A549 (cell line): ENCODE data around the gene CLSTN2. TPM values are rescaled to one million over a fixed set of nuclear protein-coding genes. Genes with fewer than 3 reads are reported as not detected.

ENCODE experiments used
- ATAC-seq, 2 experiments: fragments of 200-7000 bp in 1 of 2; fragments of >200 bp in 1 of 2; cut with Nextera tagmentation in 1 of 2; cut with Tn5 transposase in 1 of 2; 3 replicates each; pipeline versions ENCODE4 v1.8.0 to v1.9.1; 2018 to 2020; ENCODE audit warnings: mild to moderate bottlenecking in 1 of 2, moderate library complexity in 1 of 2
- CTCF ChIA-PET: fragments of 300-600 bp; sonication (Branson Sonifier 250); formaldehyde crosslinking; extraction: SDS; loops from one replicate; lab custom pipeline; 2021; ENCODE audit warnings: antibody characterized with exemption, inconsistent platforms; lab: Yijun Ruan, JAX
- POLR2A ChIA-PET: fragments of 350-600 bp; formaldehyde crosslinking; extraction: SDS; loops from one replicate; lab custom pipeline; 2021; ENCODE audit warnings: antibody characterized with exemption, inconsistent platforms; lab: Yijun Ruan, JAX
- DNase-seq, 2 experiments: peaks; one replicate each; pipeline versions ENCODE4 v3.0.0 to v3.0.0-alpha.2; 2011 to 2016; ENCODE audit warnings: low read depth in 1 of 2, low spot score in 1 of 2
- FAIRE-seq: peaks from 2 replicates; lab custom pipeline; 2011; peaks lifted over from hg19 to GRCh38; lab: Jason Lieb, UNC
- H3K27ac ChIP-seq, 2 experiments: fragments of >200 bp; sonication (Bioruptor Twin); formaldehyde crosslinking; 3 replicates each; pipeline ENCODE4 v1.5.1; 2016 to 2017
- H3K4me1 ChIP-seq: fragments of >200 bp; sonication (Bioruptor Twin); formaldehyde crosslinking; 3 replicates; pipeline ENCODE4 v1.6.1; 2016
- H3K4me2 ChIP-seq: fragments of >200 bp; sonication (Bioruptor Twin); formaldehyde crosslinking; 3 replicates; pipeline ENCODE4 v1.6.1; 2016
- H3K4me3 ChIP-seq: fragments of >200 bp; sonication (Bioruptor Twin); formaldehyde crosslinking; 3 replicates; pipeline ENCODE4 v1.5.1; 2016
- H3K9me3 ChIP-seq: fragments of >200 bp; sonication (Bioruptor Twin); formaldehyde crosslinking; 3 replicates; pipeline ENCODE4 v1.6.1; 2016
- BHLHE40 ChIP-seq: IDR thresholded peaks from 2 replicates; pipeline ENCODE4 v1.6.1; 2012; ENCODE audit warnings: low read depth, low read length, inconsistent platforms
- CBX2 ChIP-seq: fragments of 200-600 bp; sonication (generic); IDR thresholded peaks from 2 replicates; pipeline ENCODE4 v1.6.1; 2016; ENCODE audit warnings: low read depth, mild to moderate bottlenecking, borderline replicate concordance
- CHD4 ChIP-seq: fragments of 200-600 bp; sonication (generic); IDR thresholded peaks from 2 replicates; pipeline ENCODE4 v1.6.1; 2016; ENCODE audit warnings: antibody characterized with exemption, mild to moderate bottlenecking, borderline replicate concordance
- ELK1 ChIP-seq: fragments of 150-350 bp; IDR thresholded peaks from 2 replicates; pipeline ENCODE4 v1.6.1; 2014; ENCODE audit warnings: low read depth, mild to moderate bottlenecking, low read length
- EP300 ChIP-seq, 2 experiments: fragments of >200 bp; sonication (Bioruptor Twin); formaldehyde crosslinking; IDR thresholded peaks; 2 replicates in 1 of 2; 3 replicates in 1 of 2; pipeline ENCODE4 v1.6.1; 2016 to 2017
- FOSB ChIP-seq: fragments of 250-450 bp; sonication (Bioruptor Pico); IDR thresholded peaks from 2 replicates; pipeline ENCODE4 v1.5.0; 2020; ENCODE audit warnings: mild to moderate bottlenecking, moderate library complexity
- FOXS1 ChIP-seq: fragments of 250-450 bp; sonication (Bioruptor Pico); IDR thresholded peaks from 2 replicates; pipeline ENCODE4 v1.5.0; 2020; ENCODE audit warnings: mild to moderate bottlenecking, moderate library complexity
- HOXA7 ChIP-seq: fragments of 250-450 bp; sonication (Bioruptor Pico); IDR thresholded peaks from 2 replicates; pipeline ENCODE4 v1.5.0; 2020; ENCODE audit warnings: mild to moderate bottlenecking, moderate library complexity
- KDM1A ChIP-seq: fragments of 200-600 bp; sonication (generic); IDR thresholded peaks from 2 replicates; pipeline ENCODE4 v1.6.1; 2016; ENCODE audit warnings: low read depth, mild to moderate bottlenecking
- KDM5A ChIP-seq: fragments of 200-600 bp; sonication (generic); IDR thresholded peaks from 2 replicates; pipeline ENCODE4 v1.6.1; 2016; ENCODE audit warnings: antibody characterized with exemption, mild to moderate bottlenecking
- NFE2L2 ChIP-seq: fragments of 150-350 bp; conservative IDR thresholded peaks from 2 replicates; pipeline ENCODE4 v1.6.1; 2014; ENCODE audit warnings: low read length
- RAD21 ChIP-seq, 2 experiments: fragments of >200 bp in 1 of 2; sonication (Bioruptor Twin) in 1 of 2; formaldehyde crosslinking in 1 of 2; IDR thresholded peaks in 1 of 2; conservative IDR thresholded peaks in 1 of 2; 2 replicates in 1 of 2; 3 replicates in 1 of 2; pipeline ENCODE4 v1.6.1; 2012 to 2018; ENCODE audit warnings: inconsistent platforms in 1 of 2
- RFX5 ChIP-seq: fragments of 450-650 bp; IDR thresholded peaks from 2 replicates; pipeline ENCODE4 v1.7.1; 2014; ENCODE audit warnings: antibody characterized with exemption, mild to moderate bottlenecking, moderate library complexity
- SMC3 ChIP-seq: fragments of >200 bp; sonication (Bioruptor Twin); formaldehyde crosslinking; IDR thresholded peaks from 3 replicates; pipeline ENCODE4 v1.6.1; 2018; ENCODE audit warnings: inconsistent platforms
- TP53 ChIP-seq: fragments of 250-450 bp; sonication (Bioruptor Pico); IDR thresholded peaks from 2 replicates; pipeline ENCODE4 v1.5.0; 2021; ENCODE audit warnings: mild to moderate bottlenecking, moderate library complexity
- ZC3H11A ChIP-seq: fragments of 450-650 bp; IDR thresholded peaks from 2 replicates; pipeline ENCODE4 v1.6.1; 2014; ENCODE audit warnings: antibody characterized with exemption, mild to moderate bottlenecking
- WGBS: methylation state at CpG from one replicate; pipeline ENCODE4 v1.1.6; 2017; ENCODE audit errors: missing lambda C conversion rate; 5-methylcytosine and 5-hydroxymethylcytosine counted together
- polyA plus RNA-seq, 4 experiments: library from polyadenylated mRNA; depleted of rRNA in 3 of 4; stranded (reverse); fragments of >200 nt; fragmentation: RNase III in 1 of 4; extraction: RNeasy Plus Mini Kit Qiagen cat#74134 plus additional on column Dnase treatment in 1 of 4; gene quantifications; 2 replicates in 3 of 4; 3 replicates in 1 of 4; pipeline ENCODE4 v1.2.3, GENCODE V29; 2011 to 2017
- TF ChIP-seq, protein P1 (sequence below): fragments of 200-600 bp; sonication (generic); IDR thresholded peaks from 2 replicates; pipeline ENCODE4 v1.6.1; 2016; ENCODE audit warnings: antibody characterized with exemption, mild to moderate bottlenecking, moderate library complexity
- TF ChIP-seq, protein P2 (sequence below): fragments of 250-450 bp; sonication (Bioruptor Pico); IDR thresholded peaks from 2 replicates; pipeline ENCODE4 v1.5.0; 2021; ENCODE audit warnings: mild to moderate bottlenecking, moderate library complexity, borderline replicate concordance
- TF ChIP-seq, protein P3 (sequence below): fragments of 250-450 bp; sonication (Bioruptor Pico); IDR thresholded peaks from 2 replicates; pipeline ENCODE4 v1.5.0; 2020; ENCODE audit warnings: low read depth, mild to moderate bottlenecking, moderate library complexity

The CLSTN2 gene
- polyA plus RNA-seq, 2 of the 4 experiments (the other 2 are of a cell fraction): 0.03 to 0.04 TPM

DNA sequence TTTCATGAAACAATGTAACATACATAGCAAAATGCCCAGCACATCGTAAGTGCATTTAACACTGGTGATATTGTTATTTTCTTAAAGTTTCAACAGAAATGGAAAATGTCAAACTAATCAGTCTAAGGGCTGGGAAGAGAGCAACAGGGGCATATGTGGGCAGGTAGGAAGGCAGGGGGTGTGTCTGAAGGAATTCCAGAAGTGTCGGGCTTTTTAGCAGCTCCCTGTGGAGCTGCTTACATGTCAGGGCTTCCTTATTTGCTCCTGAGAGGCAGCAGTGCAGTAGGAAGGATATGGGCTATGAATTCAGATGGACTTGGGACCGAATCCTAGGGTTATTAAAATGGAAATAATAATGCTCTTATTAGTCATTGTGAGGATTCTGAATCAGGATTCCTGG is 311.6 kb downstream of the CLSTN2 start:
- no peak for TF ChIP-seq SMC3
- TF ChIP-seq CBX2: no peak
- TF ChIP-seq TP53 (CRISPR knock-in tag): no peak
- no peak for TF ChIP-seq EP300 (IDR thresholded peaks at IDR 0.05)
- no peak for TF ChIP-seq ZC3H11A
- TF ChIP-seq RAD21 (conservative IDR thresholded peaks at IDR 0.05 in 1 of 2, IDR thresholded peaks at IDR 0.05 in 1 of 2): no peak
- TF ChIP-seq, protein P1, sequence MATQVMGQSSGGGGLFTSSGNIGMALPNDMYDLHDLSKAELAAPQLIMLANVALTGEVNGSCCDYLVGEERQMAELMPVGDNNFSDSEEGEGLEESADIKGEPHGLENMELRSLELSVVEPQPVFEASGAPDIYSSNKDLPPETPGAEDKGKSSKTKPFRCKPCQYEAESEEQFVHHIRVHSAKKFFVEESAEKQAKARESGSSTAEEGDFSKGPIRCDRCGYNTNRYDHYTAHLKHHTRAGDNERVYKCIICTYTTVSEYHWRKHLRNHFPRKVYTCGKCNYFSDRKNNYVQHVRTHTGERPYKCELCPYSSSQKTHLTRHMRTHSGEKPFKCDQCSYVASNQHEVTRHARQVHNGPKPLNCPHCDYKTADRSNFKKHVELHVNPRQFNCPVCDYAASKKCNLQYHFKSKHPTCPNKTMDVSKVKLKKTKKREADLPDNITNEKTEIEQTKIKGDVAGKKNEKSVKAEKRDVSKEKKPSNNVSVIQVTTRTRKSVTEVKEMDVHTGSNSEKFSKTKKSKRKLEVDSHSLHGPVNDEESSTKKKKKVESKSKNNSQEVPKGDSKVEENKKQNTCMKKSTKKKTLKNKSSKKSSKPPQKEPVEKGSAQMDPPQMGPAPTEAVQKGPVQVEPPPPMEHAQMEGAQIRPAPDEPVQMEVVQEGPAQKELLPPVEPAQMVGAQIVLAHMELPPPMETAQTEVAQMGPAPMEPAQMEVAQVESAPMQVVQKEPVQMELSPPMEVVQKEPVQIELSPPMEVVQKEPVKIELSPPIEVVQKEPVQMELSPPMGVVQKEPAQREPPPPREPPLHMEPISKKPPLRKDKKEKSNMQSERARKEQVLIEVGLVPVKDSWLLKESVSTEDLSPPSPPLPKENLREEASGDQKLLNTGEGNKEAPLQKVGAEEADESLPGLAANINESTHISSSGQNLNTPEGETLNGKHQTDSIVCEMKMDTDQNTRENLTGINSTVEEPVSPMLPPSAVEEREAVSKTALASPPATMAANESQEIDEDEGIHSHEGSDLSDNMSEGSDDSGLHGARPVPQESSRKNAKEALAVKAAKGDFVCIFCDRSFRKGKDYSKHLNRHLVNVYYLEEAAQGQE: no peak
- TF ChIP-seq KDM1A: no peak
- no peak for TF ChIP-seq FOXS1 (CRISPR knock-in tag)
- no peak for TF ChIP-seq HOXA7 (CRISPR knock-in tag)
- no peak for ATAC-seq
- POLR2A ChIA-PET: no interaction called here

DNA sequence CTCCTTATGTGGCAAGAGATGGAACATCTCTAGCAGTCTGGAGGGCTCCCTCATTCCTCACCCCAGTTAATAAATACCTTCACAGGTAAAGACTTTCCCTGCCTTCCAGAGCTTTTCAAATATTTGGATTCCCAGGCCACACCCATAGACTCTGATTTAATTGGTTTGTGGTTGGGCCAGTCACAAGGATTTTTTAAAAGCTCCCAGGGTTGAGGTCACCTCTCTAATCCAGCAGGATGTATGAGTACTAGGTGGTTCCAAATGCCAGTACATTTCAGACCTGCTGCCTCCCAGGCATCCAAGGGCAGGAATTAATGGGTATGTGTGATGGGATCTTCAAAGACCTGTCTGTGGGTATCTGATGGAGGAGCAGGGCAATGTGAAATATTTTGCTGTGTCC is 312.8 kb downstream of the CLSTN2 start:
- DNase-seq: no peak
- Histone ChIP-seq H3K9me3 (no peaks in the 10 kb centered on the region), H3K4me1 (no peaks in the 10 kb centered on the region), H3K4me2 (no peak overlapping the region), H3K4me3 (no peak overlapping the region), H3K27ac (no peak overlapping the region)
- FAIRE-seq: no peak
- ChIA-PET CTCF (no interaction called here), POLR2A (no interaction called here)
- TF ChIP-seq FOSB (no peak), ELK1 (no peak), HOXA7 (CRISPR knock-in tag) (no peak), KDM5A (no peak), CHD4 (no peak), BHLHE40 (no peak)
- ATAC-seq: no peak

More for the DNA sequence above, 311.6 kb downstream of the CLSTN2 start:
- FAIRE-seq (no peak), DNase-seq (no peak)
- WGBS: 5% methylated on average over 3 of the region's 3 CpGs
- H3K4me2 ChIP-seq: no peak overlapping the region
- H3K9me3 ChIP-seq: no peaks in the 10 kb centered on the region
- no peak overlapping the region for H3K4me3 ChIP-seq
- CTCF ChIA-PET: interaction anchor here (1.4 kb wide), 1 partner anchor 18 kb away, joined by 3 read pairs; no protein-coding TSS in a partner anchor
- no peak overlapping the region for H3K27ac ChIP-seq
- no peaks in the 10 kb centered on the region for H3K4me1 ChIP-seq

DNA sequence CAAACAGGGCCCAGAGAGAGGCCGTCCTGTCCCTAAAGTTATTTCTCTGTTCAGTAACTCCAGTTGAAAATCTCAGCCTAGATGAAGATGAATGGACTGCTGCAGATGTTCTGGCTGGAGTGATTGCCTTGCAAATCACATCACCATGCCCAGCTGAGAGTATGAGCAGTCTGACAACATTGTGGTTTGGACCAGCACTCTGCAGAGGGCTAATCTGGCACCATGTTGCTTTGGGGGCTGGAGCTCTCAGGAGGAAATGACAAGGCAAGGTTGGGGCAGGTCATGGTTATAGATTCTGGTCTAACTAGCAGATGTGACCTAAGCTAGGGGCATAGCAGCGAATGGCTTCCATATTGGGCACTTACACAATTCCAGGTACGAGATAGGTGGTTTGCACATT is 314.2 kb downstream of the CLSTN2 start:
- H3K9me3 ChIP-seq: no peaks in the 10 kb centered on the region
- H3K4me1 ChIP-seq: no peaks in the 10 kb centered on the region
- no peak for ATAC-seq
- FAIRE-seq: no peak
- ChIA-PET POLR2A (no interaction called here), CTCF (interaction anchor here (1.5 kb wide), 1 partner anchor 96 kb away, joined by 3 read pairs; no protein-coding TSS in a partner anchor)
- 6% methylated on average over 2 of the region's 3 CpGs for WGBS
- TF ChIP-seq ZC3H11A (no peak), TP53 (CRISPR knock-in tag) (no peak), NFE2L2 (no peak), SMC3 (no peak), RFX5 (no peak)
- TF ChIP-seq, protein P2, sequence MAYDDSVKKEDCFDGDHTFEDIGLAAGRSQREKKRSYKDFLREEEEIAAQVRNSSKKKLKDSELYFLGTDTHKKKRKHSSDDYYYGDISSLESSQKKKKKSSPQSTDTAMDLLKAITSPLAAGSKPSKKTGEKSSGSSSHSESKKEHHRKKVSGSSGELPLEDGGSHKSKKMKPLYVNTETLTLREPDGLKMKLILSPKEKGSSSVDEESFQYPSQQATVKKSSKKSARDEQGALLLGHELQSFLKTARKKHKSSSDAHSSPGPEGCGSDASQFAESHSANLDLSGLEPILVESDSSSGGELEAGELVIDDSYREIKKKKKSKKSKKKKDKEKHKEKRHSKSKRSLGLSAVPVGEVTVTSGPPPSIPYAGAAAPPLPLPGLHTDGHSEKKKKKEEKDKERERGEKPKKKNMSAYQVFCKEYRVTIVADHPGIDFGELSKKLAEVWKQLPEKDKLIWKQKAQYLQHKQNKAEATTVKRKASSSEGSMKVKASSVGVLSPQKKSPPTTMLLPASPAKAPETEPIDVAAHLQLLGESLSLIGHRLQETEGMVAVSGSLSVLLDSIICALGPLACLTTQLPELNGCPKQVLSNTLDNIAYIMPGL (CRISPR knock-in tag): no peak
- TF ChIP-seq, protein P3, sequence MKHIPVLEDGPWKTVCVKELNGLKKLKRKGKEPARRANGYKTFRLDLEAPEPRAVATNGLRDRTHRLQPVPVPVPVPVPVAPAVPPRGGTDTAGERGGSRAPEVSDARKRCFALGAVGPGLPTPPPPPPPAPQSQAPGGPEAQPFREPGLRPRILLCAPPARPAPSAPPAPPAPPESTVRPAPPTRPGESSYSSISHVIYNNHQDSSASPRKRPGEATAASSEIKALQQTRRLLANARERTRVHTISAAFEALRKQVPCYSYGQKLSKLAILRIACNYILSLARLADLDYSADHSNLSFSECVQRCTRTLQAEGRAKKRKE (CRISPR knock-in tag): no peak
- DNase-seq: no peak
- H3K4me3 ChIP-seq: no peak overlapping the region
- no peak overlapping the region for H3K4me2 ChIP-seq
- H3K27ac ChIP-seq: no peak overlapping the region
